Measurements from ENCODE around the gene FTSJ3.
A peak's percentile ranks its signal among the peaks of the same experiment; 100 is the strongest.
"Not testable (repeated sequence)": the region's sequence is repeated elsewhere in the genome, so short reads cannot be mapped to it uniquely, and the experiment has no call there.

The FTSJ3 gene

GRCh38 chr17:63843387-63843888, 16.0 kb upstream of the FTSJ3 start:
- not testable (repeated sequence) for DNase-seq

GRCh38 chr17:63842540-63843386, 15.3 kb upstream of the FTSJ3 start, which contains the start of gene SMARCD2:
TSS of gene SMARCD2 (minus strand) at chr17:63842685. CDS start at chr17:63842674, 11 bp downstream.
- DNase-seq = peak; percentile 99

DNA sequence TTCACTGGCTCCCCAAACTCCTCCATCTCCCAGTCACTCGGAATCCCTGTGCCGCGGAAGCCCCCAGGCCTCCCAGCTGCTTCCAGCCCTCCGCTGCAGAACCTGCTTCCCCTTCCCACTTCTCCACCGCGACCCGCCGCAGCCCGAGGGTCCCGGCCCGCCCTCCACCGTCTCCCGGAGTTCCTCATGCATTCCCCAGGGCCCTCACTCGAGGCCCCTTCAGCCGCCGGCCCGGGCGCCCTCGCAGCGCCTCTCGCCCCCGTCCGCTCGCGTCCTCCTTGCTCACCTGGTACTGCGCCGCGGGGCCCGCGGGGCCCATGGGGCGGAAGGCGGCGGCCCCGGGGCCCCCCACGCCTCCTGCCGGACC, 14.7 kb upstream of the FTSJ3 start:
- peak; percentile 52 for DNase-seq

DNA sequence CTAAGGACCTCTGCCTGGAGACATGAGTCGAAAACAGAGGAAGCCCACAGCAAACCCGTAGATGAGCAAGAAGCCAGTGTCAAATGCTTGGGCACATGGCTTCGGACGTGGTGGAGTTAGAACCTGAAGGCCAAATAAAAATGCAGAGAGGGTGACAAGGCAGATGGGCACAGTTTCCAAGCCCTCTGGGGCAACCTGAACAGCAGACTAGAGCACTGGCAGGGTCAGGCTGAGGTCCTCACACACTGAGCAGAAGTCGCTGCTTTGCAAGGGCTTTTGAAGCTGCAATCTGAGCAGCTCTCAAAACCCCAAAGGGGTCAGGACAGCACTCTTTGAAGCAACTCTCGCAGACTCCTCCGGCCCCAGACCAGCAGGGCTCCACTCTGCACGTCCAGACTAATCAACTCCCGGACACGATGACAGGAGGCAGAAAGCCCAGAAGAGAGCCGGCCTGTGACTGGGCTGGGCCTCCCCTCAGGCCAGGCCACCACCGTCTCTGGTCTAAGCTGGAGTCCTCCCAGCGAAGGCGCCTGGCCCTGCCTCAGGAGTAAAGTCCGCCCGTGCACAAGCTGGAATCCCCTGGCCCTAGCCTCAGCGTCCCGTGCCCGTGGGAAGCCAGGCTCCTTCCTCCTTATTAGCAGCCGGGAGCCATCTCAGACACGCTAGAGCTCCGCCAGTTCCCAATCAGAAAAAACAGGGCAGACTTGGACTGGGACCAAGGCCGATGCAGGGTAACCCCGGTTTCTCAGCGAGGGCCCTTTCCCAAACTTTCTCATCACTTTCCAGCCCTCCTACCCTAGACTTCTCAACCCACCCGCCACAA, 14.1 kb upstream of the FTSJ3 start:
- DNase-seq = no peak

DNA sequence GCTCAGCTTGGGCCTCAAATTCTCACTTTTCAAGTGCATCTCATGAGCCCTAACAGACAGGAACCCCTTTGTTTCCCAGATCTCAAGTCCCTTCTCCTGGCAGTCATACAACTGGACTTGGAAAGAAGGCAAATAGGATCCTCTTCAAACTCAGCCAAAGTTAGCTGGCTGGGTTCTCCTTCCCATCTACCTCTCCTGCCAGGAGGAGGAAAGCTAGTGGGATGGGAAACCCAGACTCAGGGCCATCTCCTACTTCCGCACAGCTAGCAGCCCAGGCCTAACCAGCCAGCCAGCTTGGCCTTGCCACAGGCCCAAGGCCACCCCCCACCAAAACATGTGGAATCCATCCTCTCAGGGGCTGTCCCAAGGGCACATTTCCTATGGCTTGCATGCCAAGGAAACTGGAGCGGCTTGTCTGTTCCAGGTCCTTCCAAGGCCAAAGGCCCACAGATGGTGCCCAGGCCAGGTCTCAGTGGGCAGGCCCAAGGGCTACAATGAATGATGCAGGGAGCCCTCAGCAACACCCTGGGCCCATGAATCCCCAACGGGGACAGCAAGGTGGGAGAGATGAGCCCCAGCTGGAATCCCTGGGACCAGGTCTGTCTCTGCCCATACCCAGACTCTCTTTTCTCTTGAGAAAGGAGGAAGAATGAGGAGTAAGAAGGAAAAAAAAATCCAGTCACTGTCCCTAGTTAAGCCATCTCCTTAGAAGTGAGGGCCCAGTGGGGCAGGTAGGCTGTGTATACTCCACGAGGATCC, 13.3 kb upstream of the FTSJ3 start:
- no peak for DNase-seq

DNA sequence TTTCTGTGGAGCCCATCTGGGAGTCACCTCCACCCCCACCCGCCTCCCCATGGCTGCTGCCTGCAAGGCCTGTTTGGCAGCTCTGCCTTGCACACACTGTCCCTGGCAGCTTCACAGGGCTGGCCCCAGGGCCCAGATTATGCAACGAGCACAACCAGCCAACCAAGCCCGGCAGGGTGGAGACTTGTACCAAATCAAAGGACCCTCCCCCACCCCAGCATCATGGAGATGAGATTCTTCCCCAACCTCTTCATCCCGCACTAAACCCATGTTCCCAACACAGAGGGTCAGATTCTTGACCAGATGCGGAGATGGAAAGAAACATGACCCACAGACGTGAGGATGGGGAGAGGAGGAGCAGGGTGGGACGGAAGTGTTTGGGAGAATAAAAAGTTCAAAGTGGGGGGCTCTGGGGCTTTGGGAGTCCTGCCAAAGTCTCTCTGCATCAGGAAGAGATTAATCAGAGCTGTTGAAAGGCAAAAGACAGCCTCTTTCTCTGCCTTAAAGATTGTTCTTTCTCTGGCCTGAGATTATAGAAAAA, 11.2 kb upstream of the FTSJ3 start:
- no peak for DNase-seq

- DNase-seq = no peak
Measured at GRCh38 chr17:63837962-63838600, 10.6 kb upstream of the FTSJ3 start.

- DNase-seq = no peak
Measured at GRCh38 chr17:63837480-63837879, 10.0 kb upstream of the FTSJ3 start.

GRCh38 chr17:63836811-63837210, 9.3 kb upstream of the FTSJ3 start:
- DNase-seq = no peak

DNA sequence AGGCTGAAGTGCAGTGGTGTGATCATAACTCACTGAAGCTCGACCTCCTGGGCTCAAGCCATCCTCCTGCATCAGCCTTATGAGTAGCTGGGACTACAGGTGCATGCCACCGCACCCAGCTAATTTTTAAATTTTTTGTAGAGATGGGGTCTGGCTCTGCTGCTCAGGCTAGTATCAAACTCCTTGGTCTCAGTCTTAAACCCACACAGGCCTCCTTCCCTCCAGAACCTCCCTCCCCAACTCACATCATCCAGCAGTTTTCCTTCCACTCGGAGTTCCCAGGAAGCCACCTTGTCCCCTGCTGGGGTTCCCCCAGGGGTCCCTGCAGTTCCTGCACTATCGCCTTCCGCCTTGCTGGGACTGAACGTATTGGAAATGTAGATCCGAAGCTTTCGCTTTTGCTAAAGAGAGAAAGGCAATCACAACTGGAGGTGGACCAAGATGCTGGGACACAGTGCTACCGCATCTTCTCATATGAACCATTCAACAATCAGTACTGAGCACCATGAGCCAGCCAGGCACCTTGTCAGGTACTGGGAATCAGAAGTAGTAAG, 7.8 kb upstream of the FTSJ3 start:
- no peak for DNase-seq

GRCh38 chr17:63834431-63835166, 7.1 kb upstream of the FTSJ3 start:
- no peak for DNase-seq

GRCh38 chr17:63833741-63834373, 6.4 kb upstream of the FTSJ3 start:
- DNase-seq = no peak

GRCh38 chr17:63833026-63833740, 5.7 kb upstream of the FTSJ3 start:
- DNase-seq = no peak

- DNase-seq = no peak
Measured at GRCh38 chr17:63832455-63832854, 5.0 kb upstream of the FTSJ3 start.

DNA sequence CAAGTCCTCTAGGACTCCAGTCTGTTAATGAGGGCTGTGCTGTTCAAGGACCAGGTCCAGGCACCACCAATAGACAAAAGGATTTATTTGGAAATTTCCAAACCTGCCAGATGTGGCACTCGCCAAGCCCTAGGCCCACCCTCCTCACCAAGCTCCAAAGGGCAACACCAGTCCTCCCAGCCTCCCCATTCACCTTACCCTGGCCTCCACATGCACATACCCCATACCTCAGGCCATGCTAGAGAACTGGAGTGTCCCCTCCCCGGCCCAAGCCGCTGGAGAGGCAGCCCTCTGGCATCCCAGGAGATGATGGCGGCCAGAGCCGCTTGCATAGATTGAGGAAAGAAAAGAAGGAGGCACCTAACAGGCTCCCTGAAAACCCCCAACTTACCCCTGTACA, 4.6 kb upstream of the FTSJ3 start:
- no peak for DNase-seq

DNA sequence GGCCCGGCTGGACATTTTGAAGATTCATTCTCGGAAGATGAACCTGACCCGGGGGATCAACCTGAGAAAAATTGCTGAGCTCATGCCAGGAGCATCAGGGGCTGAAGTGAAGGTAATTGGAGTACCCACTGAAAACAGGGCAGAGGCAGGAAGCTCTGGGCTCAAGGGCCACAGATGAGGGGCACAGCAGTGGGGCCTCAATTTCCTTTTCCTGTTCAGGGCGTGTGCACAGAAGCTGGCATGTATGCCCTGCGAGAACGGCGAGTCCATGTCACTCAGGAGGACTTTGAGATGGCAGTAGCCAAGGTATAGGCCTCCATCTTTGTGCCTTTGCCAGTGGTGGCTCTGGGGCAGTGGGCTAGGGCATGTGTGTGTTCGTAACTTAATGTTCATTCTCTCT, 4.0 kb upstream of the FTSJ3 start:
- DNase-seq = no peak

GRCh38 chr17:63830904-63831491, 3.5 kb upstream of the FTSJ3 start:
- no peak for DNase-seq

- DNase-seq = no peak
Measured at GRCh38 chr17:63830278-63830677, 2.8 kb upstream of the FTSJ3 start.

- DNase-seq = no peak
Measured at GRCh38 chr17:63828936-63829335, 1.5 kb upstream of the FTSJ3 start.

DNA sequence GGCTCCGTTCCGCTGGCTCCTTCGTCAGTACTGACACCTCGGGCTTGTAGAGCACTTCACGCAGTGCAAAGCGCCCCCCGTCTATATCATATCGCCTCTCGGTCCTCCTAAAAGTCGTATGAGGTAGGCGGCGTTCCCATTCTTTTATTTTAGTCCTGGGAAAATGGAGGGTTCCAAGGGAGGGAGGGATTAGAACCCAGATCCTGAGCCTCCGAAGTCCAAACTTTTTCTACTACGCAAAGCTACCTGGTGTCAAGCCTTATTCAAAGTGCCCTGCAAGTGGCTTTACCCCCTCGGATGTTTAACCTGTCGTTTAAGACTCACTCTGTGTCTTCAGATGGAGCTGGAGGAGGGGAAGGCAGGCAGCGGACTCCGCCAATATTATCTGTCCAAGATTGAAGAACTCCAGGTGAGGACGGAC, 348 bp upstream of the FTSJ3 start:
- no peak for DNase-seq
